ENCODE results near the gene TRIM27.
"Not testable (repeated sequence)": the region's sequence is repeated elsewhere in the genome, so short reads cannot be mapped to it uniquely, and the experiment has no call there.

TRIM27 gene

GRCh38 chr6:28896505-28897368 lies 27.0 kb downstream of the TRIM27 start:
- peak; percentile 17 for DNase-seq (ENCODE audit: low read depth)

DNA sequence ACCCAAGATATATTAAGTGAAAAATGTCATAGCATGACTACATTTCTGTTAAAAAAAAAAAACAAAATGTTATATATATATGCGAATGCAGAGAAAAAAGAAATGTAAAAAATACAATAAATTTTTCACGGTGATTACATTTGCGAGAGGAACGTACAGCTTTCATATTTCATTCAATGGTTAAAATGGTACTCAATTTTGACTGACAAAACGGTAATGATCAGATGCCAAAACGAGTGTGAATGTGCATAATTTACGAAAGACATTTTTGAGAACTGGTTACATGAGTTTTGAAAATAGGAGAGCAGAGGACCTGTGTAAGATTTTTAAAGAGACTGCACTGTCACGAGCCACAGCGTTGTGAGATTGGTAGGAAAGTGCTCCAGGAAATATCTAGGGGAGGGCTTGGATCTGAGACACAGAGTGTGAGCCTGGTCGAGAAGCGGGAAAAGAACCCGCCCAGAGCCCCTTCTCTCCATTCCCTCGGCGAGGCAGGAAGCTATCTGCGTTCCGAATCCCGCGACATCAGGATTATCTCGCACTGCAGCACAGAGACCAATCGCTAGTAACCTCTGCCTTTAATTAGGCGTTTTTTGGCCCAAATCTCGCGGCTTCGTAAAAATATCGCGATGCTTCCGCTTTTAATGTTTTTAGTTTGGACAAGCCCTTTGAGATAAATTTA lies 28.5 kb downstream of the TRIM27 start:
- DNase-seq (ENCODE audit: low read depth): peak; percentile 83

- no peak for DNase-seq (ENCODE audit: low read depth)
These were observed 30.5 kb downstream of the TRIM27 start for GRCh38 chr6:28893172-28893799.

GRCh38 chr6:28892525-28892924 lies 31.3 kb downstream of the TRIM27 start:
- DNase-seq (ENCODE audit: low read depth): no peak

DNA sequence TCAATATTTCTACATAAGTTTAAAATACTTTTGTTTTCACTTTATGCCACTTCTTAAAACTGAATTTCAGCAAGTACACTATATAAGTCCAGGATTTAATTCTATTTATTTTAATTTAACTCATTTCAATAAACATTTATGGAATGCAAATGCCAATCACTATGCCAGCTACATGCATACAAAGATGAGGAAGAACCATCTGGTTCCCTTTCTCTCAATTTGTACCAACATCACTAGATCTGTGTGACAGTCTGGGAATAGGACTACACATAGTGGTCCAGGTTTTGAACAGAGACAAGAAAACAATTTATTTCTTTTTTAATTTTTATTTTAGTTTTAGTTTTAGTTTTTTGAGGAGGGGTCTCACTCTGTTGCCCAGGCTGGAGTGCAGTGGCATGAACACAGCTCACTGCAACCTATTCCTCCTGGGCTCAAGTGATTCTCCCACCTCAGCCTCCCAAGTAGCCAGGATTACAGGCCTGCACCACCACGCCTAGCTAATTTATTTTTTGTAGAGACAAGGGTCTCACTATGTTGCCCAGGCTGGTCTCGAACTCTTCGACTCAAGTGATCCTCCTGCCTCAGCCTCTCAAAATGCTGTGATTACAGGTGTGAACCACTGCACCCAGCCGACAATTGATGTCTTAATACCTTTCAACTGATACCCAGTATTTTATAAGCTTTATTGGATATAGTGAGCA lies 35.8 kb downstream of the TRIM27 start:
- no peak for DNase-seq (ENCODE audit: low read depth)

GRCh38 chr6:28886079-28886439 lies 37.7 kb downstream of the TRIM27 start:
- no peak for DNase-seq (ENCODE audit: low read depth)

DNA sequence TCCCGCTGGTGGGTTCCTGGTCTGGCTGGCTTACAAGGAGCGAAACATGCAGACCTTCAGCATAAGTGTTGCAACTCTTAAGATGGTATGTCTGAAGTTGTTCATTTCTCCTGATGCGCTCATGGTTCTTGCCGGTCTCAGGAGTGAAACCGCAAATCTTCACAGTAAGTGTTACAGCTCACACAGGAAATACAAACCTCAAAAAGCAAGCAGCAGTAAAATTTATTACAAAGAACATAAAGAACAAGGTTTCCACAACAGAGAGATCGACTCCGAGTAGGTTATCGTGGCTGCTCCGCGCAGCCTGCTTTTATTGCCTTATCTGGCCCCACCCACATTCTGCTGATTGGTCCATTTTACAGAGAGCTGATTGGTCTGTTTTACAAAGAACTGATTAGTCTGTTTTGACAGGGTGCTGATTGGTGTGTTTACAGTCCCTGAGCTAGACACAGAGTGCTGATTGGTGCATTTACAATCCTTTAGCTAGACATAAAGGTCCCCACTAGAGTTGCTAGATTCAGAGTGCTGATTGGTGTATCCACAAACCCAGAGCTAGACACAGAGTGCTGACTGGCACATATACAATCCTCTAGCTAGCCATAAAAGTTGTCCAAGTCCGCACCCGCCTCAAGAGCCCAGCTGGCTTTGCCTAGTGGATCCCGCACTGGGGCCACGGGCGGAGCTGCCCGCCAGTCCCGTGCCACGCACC lies 39.2 kb downstream of the TRIM27 start:
- DNase-seq (ENCODE audit: low read depth): no peak

DNA sequence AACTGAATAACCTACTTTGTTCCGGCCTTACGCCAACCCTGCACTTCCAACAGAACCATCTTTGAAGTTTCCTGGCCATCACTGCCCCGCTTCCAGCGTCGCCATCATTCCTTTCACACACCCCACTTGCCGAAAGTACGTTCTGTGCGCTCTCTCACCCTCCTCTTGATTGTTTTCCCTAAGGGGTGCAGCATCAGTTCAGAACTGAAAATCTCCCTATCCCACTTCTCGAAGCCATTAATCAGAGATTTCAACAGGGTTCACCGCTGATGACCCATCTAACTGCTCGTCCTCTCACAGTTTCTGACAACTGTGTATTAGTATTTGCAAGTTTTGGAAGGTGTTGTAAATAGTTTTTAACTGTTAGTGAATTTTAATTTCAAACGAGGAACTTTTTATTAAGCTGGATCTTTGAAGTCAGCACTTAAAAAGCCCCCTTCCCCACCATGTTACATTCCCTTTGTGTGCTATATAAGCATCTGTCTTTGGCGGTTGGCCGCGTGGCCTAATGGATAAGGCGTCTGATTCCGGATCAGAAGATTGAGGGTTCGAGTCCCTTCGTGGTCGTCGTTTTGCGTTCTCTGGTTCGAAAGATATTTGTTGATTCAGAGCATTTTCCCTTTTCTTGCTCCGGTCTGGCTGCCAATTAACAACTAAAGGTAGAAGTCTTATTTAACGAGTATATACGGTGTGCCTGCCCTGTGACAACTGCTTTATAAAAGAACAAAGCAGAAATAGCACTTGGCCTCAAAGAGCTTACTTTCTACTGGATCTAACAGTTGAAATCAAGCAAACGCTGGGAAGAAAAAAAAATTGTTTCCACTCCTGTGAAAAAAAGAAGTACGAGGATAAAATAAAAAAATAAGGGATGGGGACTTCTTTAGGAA lies 42.6 kb downstream of the TRIM27 start:
- DNase-seq (ENCODE audit: low read depth): no peak

- no peak for DNase-seq (ENCODE audit: low read depth)
These were observed 43.3 kb downstream of the TRIM27 start for GRCh38 chr6:28880519-28880893.

GRCh38 chr6:28876710-28877109 lies 47.1 kb downstream of the TRIM27 start:
- DNase-seq (ENCODE audit: low read depth): no peak

GRCh38 chr6:28875191-28875747 lies 48.5 kb downstream of the TRIM27 start:
- DNase-seq (ENCODE audit: low read depth): no peak

- DNase-seq (ENCODE audit: low read depth): not testable (repeated sequence)
These were observed 51.5 kb downstream of the TRIM27 start for GRCh38 chr6:28872157-28872817.

GRCh38 chr6:28871335-28872156 lies 52.2 kb downstream of the TRIM27 start:
- no peak for DNase-seq (ENCODE audit: low read depth)

- no peak for DNase-seq (ENCODE audit: low read depth)
These were observed 54.9 kb downstream of the TRIM27 start for GRCh38 chr6:28868873-28869272.

GRCh38 chr6:28867086-28867409 lies 56.7 kb downstream of the TRIM27 start:
- DNase-seq (ENCODE audit: low read depth): no peak

DNA sequence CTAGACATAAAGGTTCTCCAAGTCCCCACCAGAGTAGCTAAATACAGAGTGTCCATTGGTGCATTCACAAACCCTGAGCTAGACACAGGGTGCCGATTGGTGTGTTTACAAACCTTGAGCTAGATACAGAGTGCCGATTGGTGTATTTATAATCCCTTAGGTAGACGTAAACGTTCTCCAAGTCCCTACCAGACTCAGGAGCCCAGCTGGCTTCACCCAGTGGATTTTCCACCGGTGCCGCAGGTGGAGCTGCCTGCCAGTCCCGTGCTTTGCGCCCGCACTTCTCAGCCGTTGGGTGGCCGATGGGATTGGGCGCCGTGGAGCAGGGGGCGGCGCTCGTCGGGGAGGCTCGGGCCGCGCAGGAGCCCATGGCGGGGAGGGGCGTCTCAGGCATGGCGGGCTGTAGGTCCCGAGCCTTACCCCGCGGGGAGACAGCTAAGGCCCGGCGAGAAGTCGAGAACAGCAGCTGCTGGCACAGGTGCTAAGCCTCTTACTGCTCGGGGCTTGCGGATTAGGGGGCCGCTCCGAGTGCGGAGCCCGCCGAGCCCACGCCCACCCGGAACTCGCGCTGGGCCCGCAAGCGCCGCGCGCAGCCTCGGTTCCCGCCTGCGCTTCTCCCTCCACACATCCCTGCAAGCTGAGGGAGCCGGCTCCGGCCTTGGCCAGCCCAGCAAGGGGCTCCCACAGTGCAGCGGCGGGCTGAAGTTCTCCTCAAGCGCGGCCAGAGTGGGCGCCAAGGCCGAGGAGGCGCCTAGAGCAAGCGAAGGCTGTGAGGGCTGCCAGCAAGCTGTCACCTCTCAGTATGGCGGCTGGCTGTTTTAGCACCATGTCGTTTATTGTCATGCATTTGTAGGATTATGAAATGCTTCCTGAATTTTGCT lies 57.3 kb downstream of the TRIM27 start:
- DNase-seq (ENCODE audit: low read depth): not testable (repeated sequence)

DNA sequence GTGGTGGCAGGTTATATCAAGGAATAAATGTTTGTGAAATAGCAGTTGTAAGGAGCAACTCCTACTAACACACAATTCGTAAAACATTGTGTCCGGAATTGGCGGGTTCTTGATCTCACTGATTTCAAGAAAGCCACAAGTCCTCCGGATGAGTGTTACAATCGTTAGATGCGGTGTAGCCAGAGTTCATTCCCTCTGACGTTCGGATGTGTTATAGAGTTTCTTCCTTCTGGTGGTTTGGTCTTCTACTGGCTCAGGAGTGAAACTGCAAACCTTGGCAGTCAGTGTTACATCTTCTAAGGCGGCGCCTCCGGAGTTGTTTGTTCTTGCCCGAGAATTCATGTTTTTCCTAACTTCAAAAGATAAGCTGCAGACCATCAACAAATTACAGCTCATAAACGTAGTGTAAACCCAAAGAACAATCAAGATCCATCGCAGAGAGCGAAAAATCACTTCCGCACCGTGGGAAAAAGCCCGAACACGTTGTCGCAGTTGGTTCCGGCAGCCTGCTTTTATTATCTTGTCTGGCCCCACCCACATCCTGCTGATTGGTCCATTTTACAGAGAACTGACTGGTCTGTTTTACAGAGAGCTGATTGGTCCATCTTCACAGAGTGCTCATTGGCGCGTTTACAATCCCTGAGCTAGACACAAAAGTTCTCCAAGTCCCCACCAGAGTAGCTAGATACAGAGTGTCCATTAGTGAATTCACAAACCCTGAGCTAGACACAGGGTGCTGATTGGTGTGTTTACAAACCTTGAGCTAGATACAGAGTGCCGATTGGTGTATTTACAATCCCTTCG lies 58.2 kb downstream of the TRIM27 start:
- DNase-seq (ENCODE audit: low read depth): no peak

Data from GM04503 (cell line).